Esophagus muscularis mucosa (tissue), 4 donors: ENCODE measurements around the gene MRAP2. TPM values are rescaled to one million over a fixed set of nuclear protein-coding genes. Genes with fewer than 3 reads are reported as not detected.

ENCODE experiments used
- DNase-seq: peaks from one replicate; pipeline ENCODE4 v3.0.0-alpha.2; 2017; ENCODE audit errors: extremely low spot score
- H3K27ac ChIP-seq, 4 donors: fragments of 200-600 bp; sonication (generic); replicated peaks in 1 of 4; 1 replicate in 3 of 4; 2 replicates in 1 of 4; pipeline ENCODE4 v1.5.1; 2016 to 2019; ENCODE audit warnings: mild to moderate bottlenecking in 1 of 4
- H3K27me3 ChIP-seq, 4 donors: fragments of 200-600 bp; sonication (generic); one replicate each; pipeline versions ENCODE4 v1.5.1 to v1.6.0; 2016 to 2019
- H3K36me3 ChIP-seq, 4 donors: fragments of 200-600 bp; sonication (generic); one replicate each; pipeline ENCODE4 v1.5.1; 2016 to 2019
- H3K4me1 ChIP-seq, 4 donors: fragments of 200-600 bp; sonication (generic); one replicate each; pipeline ENCODE4 v1.5.1; 2016 to 2019
- H3K4me3 ChIP-seq, 4 donors: fragments of 200-600 bp; sonication (generic); 1 replicate in 2 of 4; 2 replicates in 2 of 4; pipeline ENCODE4 v1.5.1; 2016 to 2019; ENCODE audit warnings: mild to moderate bottlenecking in 4 of 4, moderate library complexity in 1 of 4
- H3K9me3 ChIP-seq, 4 donors: fragments of 200-600 bp; sonication (generic); 1 replicate in 3 of 4; 2 replicates in 1 of 4; pipeline ENCODE4 v1.5.1; 2016 to 2019
- CTCF ChIP-seq, 3 experiments: fragments of 200-600 bp in 2 of 3; fragments of 450-650 bp in 1 of 3; sonication (generic) in 2 of 3; IDR thresholded peaks; one replicate each; pipeline ENCODE4 v1.5.1; 2017 to 2019; ENCODE audit warnings: antibody characterized with exemption in 3 of 3, mild to moderate bottlenecking in 2 of 3, moderate library complexity in 1 of 3
- EP300 ChIP-seq: sonication (generic); formaldehyde crosslinking; IDR thresholded peaks from one replicate; pipeline ENCODE4 v1.6.1; 2017; ENCODE audit warnings: antibody characterized with exemption
- POLR2A ChIP-seq: fragments of 450-650 bp; IDR thresholded peaks from one replicate; pipeline ENCODE4 v1.6.1; 2017; ENCODE audit warnings: antibody characterized with exemption, moderate library complexity, mild to moderate bottlenecking, low read depth
- POLR2AphosphoS5 ChIP-seq, 2 donors: sonication (generic); formaldehyde crosslinking; IDR thresholded peaks; one replicate each; pipeline ENCODE4 v1.6.1; 2017; ENCODE audit warnings: antibody characterized with exemption in 2 of 2
- WGBS: methylation state at CpG from one replicate; pipeline ENCODE4 v1.1.5; 2018; 5-methylcytosine and 5-hydroxymethylcytosine counted together
- intact Hi-C: fragments of 100-400 bp; cut with DNase I; formaldehyde crosslinking; loops from one replicate; pipeline ENCODE4 v1.15.1; 2023
- total RNA-seq, 4 donors: library from RNA; depleted of rRNA; stranded (reverse); fragments of >200 nt; gene quantifications; one replicate each; pipeline versions ENCODE4 v1.1.0 to v1.2.1, GENCODE V29; 2016

MRAP2 gene
- total RNA-seq, 4 donors from 2014 or later: 0.11 to 0.32 (median 0.17) TPM; not detected in 1

- Histone ChIP-seq H3K9me3 (no peaks in the 10 kb centered on the region), H3K4me3 (no peak overlapping the region), H3K27ac (no peak overlapping the region), H3K36me3 (no peaks in the 10 kb centered on the region), H3K27me3 (peaks cover 0 to 51% (median 2%) of the 10 kb centered on the region in 4 donors), H3K4me1 (peaks cover 5 to 19% (median 14%) of the 10 kb centered on the region in 4 donors)
- DNase-seq: no peak
- TF ChIP-seq POLR2AphosphoS5 (IDR thresholded peaks at IDR 0.05): no peak
- no peak for TF ChIP-seq POLR2A
- no peak for TF ChIP-seq CTCF (IDR thresholded peaks at IDR 0.05)
- TF ChIP-seq EP300: no peak
- 98% methylated on average over 6 of the region's 6 CpGs for WGBS
- intact Hi-C loops: no loop called here
Observed at GRCh38 chr6:84035484-84035883, 1.9 kb downstream of the MRAP2 start.

DNA sequence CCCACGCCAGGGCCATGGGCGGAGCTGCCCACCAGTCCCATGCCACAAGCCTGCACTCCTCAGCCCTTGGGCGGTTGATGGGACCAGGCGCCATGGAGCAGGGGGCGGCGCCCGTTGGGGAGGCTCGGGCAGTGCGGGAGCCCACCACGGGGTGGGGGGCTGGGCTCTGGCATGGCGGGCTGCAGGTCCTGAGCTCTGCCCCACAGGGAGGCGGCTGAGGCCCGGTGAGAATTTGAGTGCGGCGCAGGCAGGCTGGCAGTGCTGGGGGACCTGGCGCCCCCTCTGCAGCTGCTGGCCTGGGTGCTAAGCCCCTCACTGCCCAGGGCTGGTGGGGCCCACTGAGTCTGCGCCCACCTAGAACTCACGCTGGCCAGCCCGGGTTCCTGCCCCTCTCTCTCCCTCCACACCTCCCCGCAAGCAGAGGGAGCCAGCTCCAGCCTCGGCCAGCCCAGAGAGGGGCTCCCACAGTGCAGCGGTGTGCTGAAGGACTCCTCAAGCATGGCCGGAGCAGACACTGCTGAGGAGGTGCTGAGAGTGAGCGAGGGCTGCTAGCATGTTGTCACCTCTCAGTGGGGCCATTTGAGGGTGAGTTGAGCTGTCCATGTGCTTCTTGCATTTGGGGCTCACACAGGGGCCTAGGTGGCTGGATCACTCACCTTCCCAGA, 4.0 kb downstream of the MRAP2 start:
- H3K9me3 ChIP-seq: no peaks in the 10 kb centered on the region
- H3K4me1 ChIP-seq: peaks cover 5 to 19% (median 14%) of the 10 kb centered on the region in 4 donors
- intact Hi-C loops: no loop called here
- 98% methylated on average over 15 of the region's 24 CpGs for WGBS
- H3K27me3 ChIP-seq: peaks cover 0 to 60% (median 2%) of the 10 kb centered on the region in 4 donors
- H3K27ac ChIP-seq: no peak overlapping the region
- H3K4me3 ChIP-seq: no peak overlapping the region
- H3K36me3 ChIP-seq: no peaks in the 10 kb centered on the region
- no peak for DNase-seq
- TF ChIP-seq EP300: no peak
- TF ChIP-seq POLR2AphosphoS5 (IDR thresholded peaks at IDR 0.05): no peak

GRCh38 chr6:84042603-84043002, 9.0 kb downstream of the MRAP2 start:
- intact Hi-C loops: no loop called here
- H3K9me3 ChIP-seq: no peaks in the 10 kb centered on the region
- no peak overlapping the region for H3K4me3 ChIP-seq
- no peak for TF ChIP-seq POLR2AphosphoS5 (IDR thresholded peaks at IDR 0.05)
- no peak for TF ChIP-seq POLR2A
- no peak for TF ChIP-seq EP300
- TF ChIP-seq CTCF (IDR thresholded peaks at IDR 0.05): no peak
- WGBS: 75% methylated on average over 1 of the region's 1 CpG
- H3K36me3 ChIP-seq: no peaks in the 10 kb centered on the region
- no peak overlapping the region for H3K27ac ChIP-seq
- no peaks in the 10 kb centered on the region for H3K4me1 ChIP-seq
- H3K27me3 ChIP-seq: peaks cover 0 to 16% (median 0%) of the 10 kb centered on the region in 4 donors
- no peak for DNase-seq

DNA sequence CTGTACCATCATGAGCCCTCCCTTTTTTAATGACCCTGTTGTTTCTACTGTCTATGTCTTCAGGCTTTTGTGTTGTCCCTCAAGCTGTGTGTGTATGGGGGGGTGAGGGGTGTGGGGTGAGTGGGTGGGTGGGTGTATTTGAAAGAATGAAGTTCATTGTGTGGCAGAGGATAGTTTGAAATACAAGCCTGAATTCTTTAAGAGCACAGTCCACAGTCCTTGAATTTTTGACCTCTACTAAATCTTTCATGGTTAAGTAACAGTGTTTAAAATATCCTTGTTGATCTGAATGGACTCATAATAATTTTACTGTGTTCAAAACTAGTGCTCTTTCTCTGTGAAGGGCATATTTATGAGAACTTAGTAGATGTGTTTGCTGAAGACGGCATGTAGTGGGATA, 10.0 kb downstream of the MRAP2 start:
- 69% methylated on average over 1 of the region's 1 CpG for WGBS
- intact Hi-C loops: no loop called here
- no peak for DNase-seq
- H3K4me1 ChIP-seq: no peaks in the 10 kb centered on the region
- H3K27ac ChIP-seq: no peak overlapping the region
- H3K36me3 ChIP-seq: no peaks in the 10 kb centered on the region
- no peaks in the 10 kb centered on the region for H3K9me3 ChIP-seq
- no peak overlapping the region for H3K4me3 ChIP-seq
- no peak for TF ChIP-seq POLR2AphosphoS5 (IDR thresholded peaks at IDR 0.05)
- no peak for TF ChIP-seq EP300
- no peak for TF ChIP-seq CTCF (IDR thresholded peaks at IDR 0.05)
- TF ChIP-seq POLR2A: no peak
- peaks cover 0 to 9% (median 0%) of the 10 kb centered on the region in 4 donors for H3K27me3 ChIP-seq

DNA sequence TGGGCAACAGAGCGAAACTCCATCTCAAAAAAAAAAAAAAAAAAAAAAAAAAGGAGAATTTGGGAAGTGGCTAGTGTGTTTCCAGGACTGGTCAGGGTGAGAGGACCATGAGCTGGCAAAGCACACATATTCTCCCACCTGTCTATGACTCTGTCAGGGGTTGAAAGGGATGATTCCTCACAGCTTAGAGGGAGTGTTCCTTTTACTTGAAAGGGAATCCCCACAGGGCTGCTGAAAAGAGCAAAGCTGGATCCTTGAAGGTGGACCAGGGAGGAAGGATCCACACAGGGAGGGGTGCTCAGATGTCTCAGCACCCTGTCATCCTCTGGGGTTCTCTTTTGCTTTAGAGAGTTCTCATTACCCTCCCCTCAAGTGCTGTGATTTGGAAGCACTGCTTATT, 13.2 kb downstream of the MRAP2 start:
- Histone ChIP-seq H3K27me3 (no peaks in the 10 kb centered on the region), H3K36me3 (no peaks in the 10 kb centered on the region), H3K27ac (no peak overlapping the region), H3K4me3 (no peak overlapping the region), H3K4me1 (peaks cover 0 to 4% (median under 1%) of the 10 kb centered on the region in 4 donors), H3K9me3 (no peaks in the 10 kb centered on the region)
- no peak for DNase-seq
- TF ChIP-seq POLR2A (no peak), EP300 (no peak), CTCF (IDR thresholded peaks at IDR 0.05) (no peak), POLR2AphosphoS5 (IDR thresholded peaks at IDR 0.05) (no peak)
- 71% methylated on average over 1 of the region's 1 CpG for WGBS
- intact Hi-C loops: no loop called here
